ENCODE measurements around the gene TMC6. TPM values are rescaled to one million over a fixed set of nuclear protein-coding genes. Genes with fewer than 3 reads are reported as not detected.

The TMC6 gene
- total RNA-seq, 1 experiment from 2014 or later: 97.7 TPM

DNA sequence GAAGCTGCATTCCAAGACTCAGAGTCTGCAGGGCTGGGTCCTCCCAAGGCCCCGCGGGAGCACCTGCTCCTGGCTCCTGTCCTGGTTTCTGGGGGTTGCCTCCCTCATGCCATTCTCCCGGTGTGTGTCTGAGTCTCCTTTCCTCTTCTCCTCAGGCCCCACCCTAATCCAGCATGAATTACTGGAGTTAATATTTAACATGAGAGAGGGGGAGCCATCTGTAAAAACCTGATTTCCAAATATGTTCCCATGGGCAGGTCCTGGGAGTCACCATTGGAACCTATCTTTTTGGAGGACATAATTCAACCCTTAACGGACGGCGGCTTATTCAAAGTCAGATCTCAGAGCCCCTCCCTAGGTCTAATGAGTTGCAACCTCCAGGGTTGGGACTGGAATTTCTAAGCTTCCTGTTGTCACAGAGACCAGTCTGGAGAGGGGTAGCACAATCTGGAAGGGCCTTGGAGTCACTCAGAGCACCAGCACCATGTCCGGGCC, 23.0 kb upstream of the TMC6 start:
- intact Hi-C loops (cut with micrococcal nuclease; ENCODE audit: unreplicated experiment): no loop called here
- Histone ChIP-seq H4K20me1 (ENCODE audit: insufficient read depth) (no peaks in the 10 kb centered on the region), H3K27me3 (ENCODE audit: insufficient read depth, low read depth) (no peaks in the 10 kb centered on the region), H3K79me2 (ENCODE audit: low read depth) (no peaks in the 10 kb centered on the region), H2AFZ (no peak overlapping the region), H3F3A (ENCODE audit: insufficient read depth, low read depth) (no peaks in the 10 kb centered on the region; the same call in 1 of the 2 replicates), H3K36me3 (ENCODE audit: low read depth) (no peaks in the 10 kb centered on the region), H3K9me2 (ENCODE audit: insufficient read depth) (no peaks in the 10 kb centered on the region), H3K4me1 (replicated peaks; ENCODE audit: insufficient read depth) (no peaks in the 10 kb centered on the region), H3K4me2 (peak overlapping the region; percentile 19; the same call in 1 of the 2 replicates), H3K27ac (0 out of 2 replicates have a peak overlapping the region, but pooled peaks have one; percentile 6), H3K9me3 (ENCODE audit: insufficient read depth, low read depth) (no peaks in the 10 kb centered on the region), H3K4me3 (no peak overlapping the region)
- DNase-seq: peak; percentile 66 to 82
- TF ChIP-seq, protein P1, sequence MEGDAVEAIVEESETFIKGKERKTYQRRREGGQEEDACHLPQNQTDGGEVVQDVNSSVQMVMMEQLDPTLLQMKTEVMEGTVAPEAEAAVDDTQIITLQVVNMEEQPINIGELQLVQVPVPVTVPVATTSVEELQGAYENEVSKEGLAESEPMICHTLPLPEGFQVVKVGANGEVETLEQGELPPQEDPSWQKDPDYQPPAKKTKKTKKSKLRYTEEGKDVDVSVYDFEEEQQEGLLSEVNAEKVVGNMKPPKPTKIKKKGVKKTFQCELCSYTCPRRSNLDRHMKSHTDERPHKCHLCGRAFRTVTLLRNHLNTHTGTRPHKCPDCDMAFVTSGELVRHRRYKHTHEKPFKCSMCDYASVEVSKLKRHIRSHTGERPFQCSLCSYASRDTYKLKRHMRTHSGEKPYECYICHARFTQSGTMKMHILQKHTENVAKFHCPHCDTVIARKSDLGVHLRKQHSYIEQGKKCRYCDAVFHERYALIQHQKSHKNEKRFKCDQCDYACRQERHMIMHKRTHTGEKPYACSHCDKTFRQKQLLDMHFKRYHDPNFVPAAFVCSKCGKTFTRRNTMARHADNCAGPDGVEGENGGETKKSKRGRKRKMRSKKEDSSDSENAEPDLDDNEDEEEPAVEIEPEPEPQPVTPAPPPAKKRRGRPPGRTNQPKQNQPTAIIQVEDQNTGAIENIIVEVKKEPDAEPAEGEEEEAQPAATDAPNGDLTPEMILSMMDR (conservative IDR thresholded peaks at IDR 0.05): no peak
- TF ChIP-seq EZH2 (IDR thresholded peaks at IDR 0.05; ENCODE audit: low read depth): no peak
- ChIA-PET CTCF (no interaction called here), POLR2A (ENCODE audit: unreplicated experiment) (interaction anchor here (0.7 kb wide), 1 partner anchor 63 kb away, joined by 4 read pairs; the partner anchor contains the start of gene BIRC5)
- BruUV-seq (replicated peaks): no TSS peak

DNA sequence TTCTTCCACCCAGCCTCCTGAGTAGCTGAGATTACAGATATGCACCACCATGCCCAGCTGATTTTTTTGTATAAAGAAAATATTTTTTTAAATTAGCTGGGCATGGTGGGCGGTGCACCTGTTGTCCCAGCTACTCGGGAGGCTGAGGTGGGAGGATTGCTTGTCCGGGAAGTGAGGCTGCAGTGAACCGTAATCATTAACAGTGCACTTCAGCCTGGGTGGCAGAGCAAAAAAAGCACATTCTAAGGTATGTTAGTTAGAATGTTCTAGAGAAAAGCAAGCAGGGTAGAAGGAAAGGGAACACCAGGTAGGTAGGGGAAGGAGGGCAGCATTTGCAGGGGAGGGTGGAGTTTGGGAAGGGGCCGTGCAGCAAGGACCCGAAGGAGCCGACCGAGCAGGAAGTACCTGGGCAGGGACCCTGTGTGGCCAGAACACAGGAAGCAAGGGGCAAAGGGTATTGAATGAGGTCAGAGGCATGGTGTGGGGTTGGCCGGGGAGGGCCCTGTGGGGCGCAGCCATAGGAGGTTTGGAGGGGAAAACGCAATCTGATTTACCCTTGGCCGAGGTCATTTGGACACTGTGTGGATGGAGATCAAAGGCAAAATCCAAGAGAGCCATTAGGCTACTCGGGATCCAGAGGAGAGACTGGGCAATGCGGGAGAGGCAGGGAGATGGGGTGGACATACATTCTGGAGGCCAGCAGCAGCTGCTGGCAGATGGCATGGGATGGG, 19.9 kb upstream of the TMC6 start:
- POLR2A ChIA-PET (ENCODE audit: unreplicated experiment): no interaction called here
- Histone ChIP-seq H3K9me2 (ENCODE audit: insufficient read depth) (no peaks in the 10 kb centered on the region), H3K27ac (no peak overlapping the region), H2AFZ (no peak overlapping the region), H3K79me2 (ENCODE audit: low read depth) (no peaks in the 10 kb centered on the region), H3K4me1 (replicated peaks; ENCODE audit: insufficient read depth) (peaks cover 29% of the 10 kb centered on the region), H3K36me3 (ENCODE audit: low read depth) (no peaks in the 10 kb centered on the region), H3F3A (ENCODE audit: insufficient read depth, low read depth) (peaks cover 22% of the 10 kb centered on the region; the same call in 1 of the 2 replicates), H3K9me3 (ENCODE audit: insufficient read depth, low read depth) (no peaks in the 10 kb centered on the region), H3K4me3 (no peak overlapping the region), H4K20me1 (ENCODE audit: insufficient read depth) (no peaks in the 10 kb centered on the region), H3K27me3 (ENCODE audit: insufficient read depth, low read depth) (no peaks in the 10 kb centered on the region), H3K4me2 (no peak overlapping the region)
- BruUV-seq (replicated peaks): no TSS peak
- intact Hi-C loops (cut with micrococcal nuclease; ENCODE audit: unreplicated experiment): no loop called here
- TF ChIP-seq EZH2 (IDR thresholded peaks at IDR 0.05; ENCODE audit: low read depth): no peak
- TF ChIP-seq, protein P1 (conservative IDR thresholded peaks at IDR 0.05): no peak
- CTCF ChIA-PET: interaction anchor here (0.6 kb wide), 1 partner anchor 19 kb away, joined by 11 read pairs; no protein-coding TSS in a partner anchor
- no peak for DNase-seq

DNA sequence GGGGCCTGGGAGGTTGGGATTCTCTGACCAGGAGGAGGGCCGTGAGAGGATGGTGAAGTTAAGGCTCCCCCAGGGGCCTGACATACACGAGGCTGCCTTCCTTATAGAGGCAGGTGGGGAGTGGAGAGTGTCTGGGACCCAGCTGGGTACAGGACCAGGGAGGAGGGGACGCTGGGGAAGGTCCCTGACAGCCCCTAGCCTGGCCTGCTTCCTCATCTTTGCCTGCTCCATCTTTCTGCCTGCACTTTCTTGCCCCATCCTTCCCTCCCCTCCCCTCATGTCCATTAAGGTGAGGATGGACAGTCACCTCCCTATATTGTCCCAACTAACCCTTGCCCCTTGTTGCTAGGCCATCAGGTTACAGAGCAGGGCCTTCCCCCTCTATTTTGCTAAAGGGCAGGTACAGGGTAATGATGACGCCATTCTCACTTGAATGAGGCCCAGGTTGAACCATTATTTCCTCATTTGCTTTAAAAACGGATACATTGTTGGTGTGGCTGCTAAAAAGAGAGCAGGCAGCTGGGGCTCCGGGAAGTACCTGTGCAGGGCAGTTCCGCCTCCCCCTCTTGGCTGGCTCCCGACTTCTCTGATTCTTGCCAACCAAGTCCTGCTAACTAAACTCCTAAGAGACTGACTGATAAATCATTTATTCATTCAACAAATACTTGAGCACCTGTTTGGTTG, 18.9 kb upstream of the TMC6 start:
- Histone ChIP-seq H3K4me1 (replicated peaks; ENCODE audit: insufficient read depth) (peaks cover 37% of the 10 kb centered on the region), H3K4me3 (no peak overlapping the region), H4K20me1 (ENCODE audit: insufficient read depth) (no peaks in the 10 kb centered on the region), H2AFZ (no peak overlapping the region), H3F3A (ENCODE audit: insufficient read depth, low read depth) (peaks cover 26% of the 10 kb centered on the region; the same call in 1 of the 2 replicates), H3K9me3 (ENCODE audit: insufficient read depth, low read depth) (no peaks in the 10 kb centered on the region), H3K9me2 (ENCODE audit: insufficient read depth) (no peaks in the 10 kb centered on the region), H3K79me2 (ENCODE audit: low read depth) (no peaks in the 10 kb centered on the region), H3K4me2 (no peak overlapping the region), H3K27me3 (ENCODE audit: insufficient read depth, low read depth) (no peaks in the 10 kb centered on the region), H3K36me3 (ENCODE audit: low read depth) (no peaks in the 10 kb centered on the region), H3K27ac (no peak overlapping the region)
- BruUV-seq (replicated peaks): no TSS peak
- TF ChIP-seq, protein P1 (conservative IDR thresholded peaks at IDR 0.05): no peak
- TF ChIP-seq EZH2 (IDR thresholded peaks at IDR 0.05; ENCODE audit: low read depth): no peak
- ChIA-PET CTCF (no interaction called here), POLR2A (ENCODE audit: unreplicated experiment) (no interaction called here)
- intact Hi-C loops (cut with micrococcal nuclease; ENCODE audit: unreplicated experiment): no loop called here
- no peak for DNase-seq
